Smooth muscle cell (in vitro differentiated cells): ENCODE measurements around the gene KRTAP5-6. TPM values are rescaled to one million over a fixed set of nuclear protein-coding genes. Genes with fewer than 3 reads are reported as not detected.
"Not testable (repeated sequence)": the region's sequence is repeated elsewhere in the genome, so short reads cannot be mapped to it uniquely, and the experiment has no call there.

Experiments
- DNase-seq: peaks from one replicate; lab custom pipeline; 2025; ENCODE audit not compliant: unreplicated experiment; lab: John Stamatoyannopoulos, UW
- H2AFZ ChIP-seq: fragments of 200-600 bp; sonication (generic); 2 replicates; pipeline ENCODE4 v1.6.0; 2016; ENCODE audit warnings: antibody characterized with exemption, low read depth, mild to moderate bottlenecking
- H3F3A ChIP-seq: fragments of 200-600 bp; sonication (generic); 2 replicates; pipeline ENCODE4 v1.6.0; 2017; ENCODE audit warnings: antibody characterized with exemption, low read depth
- H3K27ac ChIP-seq: fragments of 200-600 bp; sonication (generic); 2 replicates; pipeline ENCODE4 v1.5.1; 2016; ENCODE audit warnings: low read depth, mild to moderate bottlenecking
- H3K27me3 ChIP-seq: fragments of 200-600 bp; sonication (generic); 2 replicates; pipeline ENCODE4 v1.6.1; 2016; ENCODE audit warnings: low read depth, mild to moderate bottlenecking
- H3K36me3 ChIP-seq: fragments of 200-600 bp; sonication (generic); 2 replicates; pipeline ENCODE4 v1.5.1; 2016; ENCODE audit warnings: low read depth
- H3K4me1 ChIP-seq: fragments of 200-600 bp; sonication (generic); 2 replicates; pipeline ENCODE4 v1.5.1; 2016; ENCODE audit warnings: low read depth
- H3K4me2 ChIP-seq: fragments of 200-600 bp; sonication (generic); 2 replicates; pipeline ENCODE4 v1.6.0; 2016; ENCODE audit warnings: mild to moderate bottlenecking
- H3K4me3 ChIP-seq: fragments of 200-600 bp; sonication (generic); 2 replicates; pipeline ENCODE4 v1.5.1; 2016; ENCODE audit warnings: mild to moderate bottlenecking
- H3K79me2 ChIP-seq: fragments of 200-600 bp; sonication (generic); 2 replicates; pipeline ENCODE4 v1.6.0; 2016; ENCODE audit warnings: low read depth, mild to moderate bottlenecking
- H3K9ac ChIP-seq: fragments of 200-600 bp; sonication (generic); 2 replicates; pipeline ENCODE4 v1.6.0; 2016; ENCODE audit warnings: low read depth
- H3K9me3 ChIP-seq: fragments of 200-600 bp; sonication (generic); replicated peaks from 2 replicates; pipeline ENCODE4 v1.5.1; 2016; ENCODE audit warnings: low read depth
- H4K20me1 ChIP-seq: fragments of 200-600 bp; sonication (generic); 2 replicates; pipeline ENCODE4 v1.6.0; 2016; ENCODE audit warnings: low read depth
- CTCF ChIP-seq: fragments of 200-600 bp; sonication (generic); IDR thresholded peaks from 2 replicates; pipeline ENCODE4 v1.5.1; 2017; ENCODE audit warnings: borderline replicate concordance, mild to moderate bottlenecking, antibody characterized with exemption; ENCODE audit not compliant: insufficient read depth, poor library complexity, severe bottlenecking
- WGBS: methylation state at CpG from one replicate; pipeline ENCODE4 v1.1.7; 2016; ENCODE audit warnings: low lambda C conversion rate; 5-methylcytosine and 5-hydroxymethylcytosine counted together
- polyA plus RNA-seq: library from polyadenylated mRNA; unstranded; fragments of >200 nt; fragmentation: Nextera tagmentation; extraction: Ambion mirVana; gene quantifications from 2 replicates; pipeline ENCODE4 v1.2.1, GENCODE V29; 2016
- total RNA-seq: library from RNA; depleted of rRNA; stranded (reverse); fragments of >200 nt; gene quantifications from 2 replicates; pipeline ENCODE4 v1.2.3, GENCODE V29; 2014

KRTAP5-6 gene
- total and polyA plus RNA-seq, 2 experiments from 2014 or later: not detected

- H3K9me3 ChIP-seq: no peaks in the 10 kb centered on the region
- WGBS: 82% methylated on average over 13 of the region's 13 CpGs
- H3K27me3 ChIP-seq: no peaks in the 10 kb centered on the region
- DNase-seq: no peak
- no peaks in the 10 kb centered on the region for H3K79me2 ChIP-seq
- no peaks in the 10 kb centered on the region for H3K36me3 ChIP-seq
- no peak overlapping the region for H3K9ac ChIP-seq
- H3K4me1 ChIP-seq: peaks cover 4% of the 10 kb centered on the region
- H3K4me2 ChIP-seq: no peak overlapping the region
- no peaks in the 10 kb centered on the region for H4K20me1 ChIP-seq
- no peak overlapping the region for H2AFZ ChIP-seq
- H3K27ac ChIP-seq: no peak overlapping the region
- TF ChIP-seq CTCF: no peak
- no peak overlapping the region for H3K4me3 ChIP-seq
- peaks cover 15% of the 10 kb centered on the region for H3F3A ChIP-seq
These were observed 28.0 kb upstream of the KRTAP5-6 start for GRCh38 chr11:1668911-1669473.

- Histone ChIP-seq H3K4me1 (peaks cover 11% of the 10 kb centered on the region), H3K4me2 (no peak overlapping the region), H3F3A (peaks cover 15% of the 10 kb centered on the region), H4K20me1 (no peaks in the 10 kb centered on the region), H2AFZ (no peak overlapping the region), H3K27me3 (no peaks in the 10 kb centered on the region), H3K9ac (no peak overlapping the region), H3K27ac (no peak overlapping the region), H3K9me3 (no peaks in the 10 kb centered on the region), H3K36me3 (no peaks in the 10 kb centered on the region), H3K4me3 (no peak overlapping the region), H3K79me2 (no peaks in the 10 kb centered on the region)
- 89% methylated on average over 20 of the region's 21 CpGs for WGBS
- no peak for TF ChIP-seq CTCF
- DNase-seq: no peak
These were observed 27.3 kb upstream of the KRTAP5-6 start for GRCh38 chr11:1669546-1670218.

- WGBS: 100% methylated on average over 1 of the region's 1 CpG
- not testable (repeated sequence) for DNase-seq, H3K4me3 ChIP-seq, H3K9me3 ChIP-seq, H3K4me2 ChIP-seq, H2AFZ ChIP-seq, H3K9ac ChIP-seq, H3K36me3 ChIP-seq, H3K79me2 ChIP-seq, H4K20me1 ChIP-seq, H3K27me3 ChIP-seq, H3K27ac ChIP-seq
- Histone ChIP-seq H3F3A (peaks cover 20% of the 10 kb centered on the region), H3K4me1 (peaks cover 19% of the 10 kb centered on the region)
These were observed 26.5 kb upstream of the KRTAP5-6 start for GRCh38 chr11:1670457-1670856.

- no peak for DNase-seq
- peaks cover 24% of the 10 kb centered on the region for H3K4me1 ChIP-seq
- no peaks in the 10 kb centered on the region for H3K9me3 ChIP-seq
- H4K20me1 ChIP-seq: no peaks in the 10 kb centered on the region
- no peaks in the 10 kb centered on the region for H3K79me2 ChIP-seq
- H3K36me3 ChIP-seq: no peaks in the 10 kb centered on the region
- 92% methylated on average over 7 of the region's 11 CpGs for WGBS
- no peak for TF ChIP-seq CTCF
- no peak overlapping the region for H3K27ac ChIP-seq
- H3K9ac ChIP-seq: no peak overlapping the region
- H3K4me3 ChIP-seq: no peak overlapping the region
- peaks cover 20% of the 10 kb centered on the region for H3F3A ChIP-seq
- H3K27me3 ChIP-seq: no peaks in the 10 kb centered on the region
- no peak overlapping the region for H2AFZ ChIP-seq
- no peak overlapping the region for H3K4me2 ChIP-seq
These were observed 26.1 kb upstream of the KRTAP5-6 start for GRCh38 chr11:1670905-1671371.
